NCI-H1436 (cell line): Measurements from ENCODE around the gene TAF3.
"Not testable (repeated sequence)": the region's sequence is repeated elsewhere in the genome, so short reads cannot be mapped to it uniquely, and the experiment has no call there.

ENCODE experiments used
- DNase-seq: peaks from one replicate; lab custom pipeline; 2025; lab: John Stamatoyannopoulos, UW

Gene TAF3

DNA sequence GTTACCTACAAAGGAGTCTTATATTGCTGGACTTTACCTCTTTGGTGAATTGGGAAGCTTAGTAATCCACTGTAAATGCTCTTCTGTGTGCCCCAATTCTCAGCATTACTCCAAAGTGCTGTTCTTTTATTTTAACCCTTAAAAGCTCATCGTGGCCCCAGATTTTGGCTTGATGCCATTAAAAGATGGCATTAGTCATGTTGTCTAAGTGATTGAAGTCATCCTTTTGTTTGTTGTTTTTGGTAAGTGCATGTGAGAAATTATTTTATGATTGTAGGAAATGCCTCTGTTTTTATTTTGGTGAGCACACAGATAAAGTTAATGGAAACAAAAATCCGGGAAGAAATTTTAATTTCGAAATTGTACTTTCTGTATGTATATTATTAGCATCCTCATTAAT is 153.6 kb downstream of the TAF3 start:
- DNase-seq: no peak

DNA sequence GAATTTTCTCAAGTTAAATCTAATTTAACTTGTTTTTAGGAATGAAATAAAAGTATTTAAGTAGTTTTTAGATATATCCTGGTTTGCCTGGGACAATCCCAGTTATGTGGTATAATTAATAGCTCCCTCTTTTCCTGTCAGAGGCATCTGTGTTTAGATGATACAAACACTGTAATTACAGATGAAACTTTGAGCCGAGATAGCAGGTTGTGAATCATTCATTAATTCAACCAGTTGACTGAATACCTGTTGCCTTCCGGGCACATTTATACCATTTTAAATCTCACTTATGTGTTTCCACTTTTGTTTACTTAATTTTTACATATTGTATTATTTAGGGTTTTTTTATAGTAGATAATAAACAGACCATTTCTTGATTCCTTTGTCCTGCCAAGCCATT is 154.1 kb downstream of the TAF3 start:
- DNase-seq: no peak

DNA sequence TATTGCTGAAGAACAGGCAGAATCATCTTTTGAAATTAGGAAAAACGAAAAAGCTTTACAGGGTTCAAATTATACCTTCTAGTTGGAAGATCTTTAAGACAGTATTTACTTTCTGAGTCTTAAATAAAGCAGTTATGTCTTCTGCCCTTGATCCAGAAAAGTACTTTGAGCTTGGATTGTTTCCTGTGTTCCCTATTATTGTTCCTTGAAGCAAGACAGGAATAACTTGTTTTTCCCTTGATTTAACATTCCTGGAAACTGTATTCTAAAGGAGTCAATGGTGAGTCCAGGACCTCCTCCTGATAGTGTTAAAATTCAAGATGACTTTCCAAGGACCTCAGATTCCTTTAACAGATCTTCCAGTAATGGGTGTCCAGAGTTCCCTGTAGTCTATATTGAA is 161.9 kb downstream of the TAF3 start:
- DNase-seq: no peak

DNA sequence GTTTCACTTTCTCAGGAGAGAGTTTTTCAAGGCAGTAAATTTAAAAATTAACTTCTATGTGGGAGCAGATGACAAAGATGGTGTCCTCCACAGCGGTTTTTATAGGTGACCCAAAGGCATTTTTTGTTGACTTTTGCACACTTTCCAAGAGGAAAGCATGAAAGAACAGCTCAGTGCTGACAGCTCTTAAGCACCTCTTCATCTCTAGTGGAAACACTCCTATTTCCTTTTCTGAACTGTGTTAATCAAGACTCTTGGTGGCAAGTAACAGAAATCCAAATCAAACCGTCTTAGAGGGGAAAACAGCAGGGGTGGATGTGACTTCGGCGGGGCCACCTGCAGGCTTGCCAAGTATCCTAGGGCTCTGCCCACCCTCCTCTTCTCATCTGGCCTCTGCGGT is 164.4 kb downstream of the TAF3 start:
- DNase-seq: no peak

DNA sequence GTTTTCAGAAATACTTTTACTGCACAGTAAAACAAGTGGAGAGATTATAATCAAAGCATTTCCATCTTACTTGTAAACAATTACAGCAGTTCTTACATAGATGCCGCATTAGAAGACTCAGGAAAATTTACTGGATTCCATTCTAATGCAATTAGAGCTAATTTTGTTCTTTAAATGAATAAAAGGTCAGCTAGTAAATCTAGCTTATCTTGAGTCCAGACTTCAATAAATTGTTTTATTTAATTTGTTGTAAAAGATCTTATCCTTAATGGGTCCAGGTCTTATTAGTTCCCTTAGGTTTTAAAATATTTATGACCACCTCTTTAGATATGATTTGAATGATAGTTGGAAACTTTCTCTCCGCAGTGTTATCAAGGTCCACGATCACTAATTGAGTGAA is 166.0 kb downstream of the TAF3 start:
- no peak for DNase-seq

DNA sequence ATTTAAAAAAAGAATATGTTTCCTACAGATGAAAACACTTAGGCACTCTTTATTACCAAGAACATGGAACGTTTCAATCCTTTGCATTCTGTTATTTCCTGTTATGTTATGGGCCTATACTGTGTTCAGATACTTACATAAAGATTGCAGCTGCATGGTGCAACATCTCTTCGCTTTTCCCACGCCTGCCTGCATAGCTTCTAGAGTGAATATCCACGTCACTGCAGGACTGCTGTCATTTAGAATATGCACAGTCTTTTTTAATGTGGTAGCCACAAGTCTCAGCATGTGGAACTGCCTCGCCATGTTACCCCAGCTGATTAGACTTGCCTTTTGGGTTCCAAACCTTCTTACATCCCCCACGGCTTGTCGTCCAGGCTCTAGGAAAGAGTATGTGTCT is 166.6 kb downstream of the TAF3 start:
- no peak for DNase-seq

DNA sequence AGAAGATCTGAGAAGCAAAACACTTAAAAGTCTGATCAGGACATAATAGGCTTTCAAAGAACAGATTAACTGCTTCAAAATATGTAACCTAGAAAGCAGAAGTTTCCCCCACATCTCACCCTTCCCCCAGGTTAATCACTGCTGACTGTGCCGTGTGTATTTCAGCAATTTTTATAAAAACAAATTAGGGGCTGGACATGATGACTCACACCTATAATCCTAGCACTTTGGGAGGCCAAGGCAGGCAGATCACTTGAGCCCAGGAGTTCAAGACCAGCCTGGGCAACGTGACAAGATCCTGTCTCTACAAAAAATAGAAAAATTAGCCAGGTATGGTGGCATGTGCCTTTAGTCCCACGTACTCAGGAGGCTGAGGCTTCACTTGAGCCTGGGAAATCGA is 168.5 kb downstream of the TAF3 start:
- no peak for DNase-seq

DNA sequence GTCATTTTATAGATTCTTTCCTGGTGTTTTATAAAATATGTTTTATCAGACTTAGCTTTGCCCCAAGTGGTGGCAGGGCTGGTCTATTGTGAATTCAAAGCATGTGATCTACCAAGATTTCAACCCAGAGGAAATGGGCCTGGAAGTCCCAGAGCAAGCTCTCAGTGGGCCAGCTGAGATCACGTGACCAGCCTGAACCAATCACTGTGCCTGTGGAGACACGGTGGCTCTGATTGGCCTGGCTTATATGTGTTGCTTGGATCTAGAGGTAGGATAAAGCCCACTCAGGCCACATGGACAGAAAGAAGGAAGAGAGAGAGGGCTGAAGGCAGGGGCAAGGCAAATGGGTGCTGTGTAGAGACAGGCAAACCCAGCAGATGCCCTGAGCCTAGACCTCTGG is 170.7 kb downstream of the TAF3 start:
- DNase-seq: no peak

DNA sequence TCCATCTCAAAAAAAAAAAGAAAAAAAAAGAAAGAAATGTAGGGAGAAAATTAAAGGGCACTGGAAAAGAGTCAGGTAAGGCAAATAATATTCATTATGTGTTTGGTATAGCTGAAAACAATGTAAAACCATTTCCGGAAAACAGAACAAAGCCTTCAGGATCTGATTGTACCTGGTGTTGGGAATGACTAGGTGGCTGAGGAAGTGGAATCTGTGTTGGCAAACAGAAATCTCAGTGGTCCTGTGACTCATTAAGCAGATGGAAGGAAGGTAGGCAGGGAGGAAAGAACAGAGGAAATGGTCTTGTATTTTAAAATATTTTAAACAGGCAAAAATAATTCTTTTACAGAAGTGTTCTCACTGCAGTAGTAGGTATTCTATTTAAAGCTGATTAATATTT is 180.5 kb downstream of the TAF3 start:
- DNase-seq: no peak

DNA sequence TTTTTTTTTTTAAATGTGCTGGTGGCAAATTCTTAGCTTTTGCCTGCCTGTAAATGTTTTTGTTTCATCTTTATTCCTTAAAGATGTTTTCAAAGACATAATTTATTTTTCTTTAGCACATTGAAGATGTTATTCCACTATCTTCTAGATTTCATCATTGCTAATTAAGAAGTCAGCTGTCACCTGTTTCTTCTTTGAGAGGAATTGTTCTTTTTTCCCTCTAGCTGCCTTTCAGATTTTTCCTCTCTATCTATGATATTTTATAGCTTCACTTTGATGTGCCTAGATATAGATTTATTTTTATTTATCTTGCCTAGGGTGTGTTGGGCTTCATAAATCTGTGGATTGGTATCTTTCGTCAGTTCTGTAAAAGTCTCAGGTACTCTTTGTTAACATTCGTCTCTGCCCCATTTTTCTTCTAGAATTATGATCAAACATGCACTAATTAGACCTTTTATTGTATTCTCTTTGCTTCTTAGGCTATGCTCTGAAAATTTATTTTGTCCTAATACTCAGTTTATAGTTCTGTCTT is 186.2 kb downstream of the TAF3 start:
- no peak for DNase-seq

DNA sequence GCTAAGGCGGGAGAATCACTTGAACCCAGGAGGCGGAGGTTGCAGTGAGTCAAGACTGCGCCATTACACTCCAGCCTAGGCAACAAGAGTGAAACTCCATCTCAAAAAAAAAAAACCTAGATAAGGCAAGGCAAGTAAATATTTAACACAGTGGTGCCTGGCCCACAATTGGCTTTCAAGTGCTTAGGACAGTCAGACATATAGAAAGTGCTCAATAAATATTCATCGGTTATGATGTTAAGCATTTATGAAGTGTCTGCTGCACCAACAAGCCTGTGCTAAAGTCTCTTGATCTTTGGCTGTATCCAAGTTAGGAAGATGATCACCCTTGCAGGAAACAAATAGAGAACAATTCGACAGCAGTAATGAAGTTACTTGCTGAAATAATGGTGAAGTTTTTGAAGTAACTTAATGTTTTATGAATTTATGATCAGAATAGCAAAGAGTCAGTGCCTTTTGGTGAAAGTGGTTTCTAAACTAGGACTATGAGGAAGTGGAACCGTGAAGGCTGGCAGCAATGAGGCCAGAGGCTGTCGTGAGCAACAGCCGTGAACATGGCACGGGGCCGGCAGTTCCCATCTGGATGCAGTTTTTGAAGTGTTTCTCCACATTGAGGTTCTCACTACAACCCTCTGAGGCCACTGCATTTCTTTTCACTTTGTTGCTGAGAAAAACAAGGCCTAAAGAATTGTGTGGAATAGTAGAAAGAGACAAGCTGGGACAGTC is 188.1 kb downstream of the TAF3 start:
- no peak for DNase-seq

DNA sequence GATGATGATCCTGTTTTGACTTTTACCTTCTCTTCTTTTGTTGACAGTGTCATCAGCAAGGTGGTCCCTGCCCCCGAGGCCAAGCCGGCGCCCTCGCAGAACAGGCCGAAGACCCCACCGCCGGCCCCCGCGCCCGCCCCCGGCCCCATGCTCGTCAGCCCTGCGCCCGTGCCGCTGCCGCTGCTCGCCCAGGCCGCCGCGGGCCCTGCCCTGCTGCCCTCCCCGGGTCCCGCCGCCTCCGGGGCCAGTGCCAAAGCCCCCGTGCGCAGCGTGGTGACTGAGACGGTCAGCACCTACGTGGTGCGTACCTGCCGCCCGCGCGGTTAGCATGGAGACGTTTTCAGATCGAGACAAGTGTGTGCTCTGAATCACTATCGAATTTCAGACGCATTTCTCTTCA is 190.7 kb downstream of the TAF3 start:
- DNase-seq: no peak

DNA sequence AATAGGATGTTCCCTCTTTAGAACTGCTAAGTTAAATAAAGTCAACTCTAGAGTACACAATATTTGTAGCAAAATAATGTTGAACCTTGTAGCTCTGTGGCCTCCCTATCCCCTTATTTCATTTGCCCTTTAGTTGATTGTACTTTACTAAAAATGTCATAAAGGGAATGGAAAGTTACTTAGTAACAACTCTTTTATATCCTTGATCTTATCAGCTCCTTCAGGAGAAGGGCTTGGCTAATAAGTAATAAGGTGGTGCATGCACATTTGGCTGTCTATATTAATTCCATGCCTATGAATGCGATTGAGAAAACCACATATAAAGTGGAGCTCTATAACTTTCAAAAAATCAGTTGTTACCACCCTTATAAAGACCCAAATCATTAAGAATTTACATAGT is 194.7 kb downstream of the TAF3 start:
- no peak for DNase-seq

DNA sequence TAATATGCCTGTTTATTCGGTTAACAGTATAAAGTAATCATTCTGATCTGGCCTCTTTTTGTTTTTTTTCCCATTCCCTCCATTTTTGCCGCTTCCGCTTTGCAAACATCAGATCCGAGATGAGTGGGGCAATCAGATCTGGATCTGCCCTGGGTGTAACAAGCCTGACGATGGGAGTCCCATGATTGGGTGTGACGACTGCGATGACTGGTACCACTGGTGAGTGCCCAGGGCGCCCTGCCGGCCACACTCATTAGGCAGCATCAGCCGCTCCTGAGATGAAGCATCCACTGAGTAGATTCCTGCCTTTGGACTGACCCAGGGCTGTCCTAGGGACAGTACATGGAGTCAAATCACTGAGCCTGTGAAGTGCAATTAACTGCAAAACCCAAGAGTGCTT is 195.3 kb downstream of the TAF3 start:
- no peak for DNase-seq

DNA sequence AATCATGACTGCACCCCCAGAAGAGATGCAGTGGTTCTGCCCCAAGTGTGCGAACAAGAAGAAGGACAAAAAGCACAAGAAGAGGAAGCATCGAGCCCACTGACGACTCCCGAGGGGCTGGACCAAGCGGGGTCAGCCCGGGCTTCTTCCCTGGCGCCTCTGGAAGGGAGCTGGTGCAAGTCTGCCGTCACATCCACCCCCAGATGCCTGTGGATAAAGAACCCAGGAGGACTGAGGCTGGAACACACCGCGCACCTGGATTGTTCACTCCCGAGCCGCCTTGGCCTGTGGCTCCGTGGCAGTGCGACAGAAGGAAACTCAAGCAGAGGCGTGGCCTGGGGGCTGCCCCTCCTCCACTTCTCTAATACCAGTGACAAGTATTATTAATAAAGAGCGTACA is 196.3 kb downstream of the TAF3 start:
- no peak for DNase-seq

DNA sequence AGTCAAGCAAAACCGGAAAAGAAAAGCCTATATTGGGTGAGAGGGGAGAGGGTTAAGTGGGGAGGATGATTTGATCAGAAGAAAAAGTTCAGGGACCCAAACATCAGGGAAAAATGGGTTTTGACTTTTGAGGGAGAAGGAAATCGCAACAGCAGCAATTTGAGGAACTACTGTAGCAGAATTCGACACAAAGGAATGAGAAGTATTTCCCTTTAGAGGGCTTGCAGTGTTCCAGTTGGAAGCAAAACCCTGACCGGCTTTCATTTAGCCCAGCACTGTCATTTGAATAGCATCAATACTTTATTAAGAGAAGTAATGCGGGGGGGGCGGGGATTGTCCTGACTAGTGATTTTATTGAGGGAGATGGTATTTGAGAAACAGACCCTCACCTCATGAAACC is 199.0 kb downstream of the TAF3 start:
- no peak for DNase-seq

DNA sequence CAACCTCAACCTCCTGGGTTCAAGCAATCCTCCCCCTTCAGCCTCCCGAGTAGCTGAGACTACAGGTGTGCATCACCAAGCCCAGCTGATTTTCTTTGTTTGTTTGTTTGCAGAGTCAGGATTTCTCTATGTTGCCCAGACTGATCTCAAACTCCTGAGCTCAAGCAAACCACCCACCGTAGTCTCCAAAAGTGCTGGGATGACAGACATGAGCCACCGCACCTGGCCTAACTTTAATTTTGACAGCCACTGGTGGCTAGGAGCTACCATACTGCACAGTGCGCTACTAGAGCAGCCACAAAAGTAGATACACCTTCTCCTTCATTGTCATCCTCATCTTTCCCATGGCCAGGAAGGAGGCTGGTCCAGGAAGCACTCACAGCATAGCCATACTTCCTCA is 205.0 kb downstream of the TAF3 start:
- no peak for DNase-seq

DNA sequence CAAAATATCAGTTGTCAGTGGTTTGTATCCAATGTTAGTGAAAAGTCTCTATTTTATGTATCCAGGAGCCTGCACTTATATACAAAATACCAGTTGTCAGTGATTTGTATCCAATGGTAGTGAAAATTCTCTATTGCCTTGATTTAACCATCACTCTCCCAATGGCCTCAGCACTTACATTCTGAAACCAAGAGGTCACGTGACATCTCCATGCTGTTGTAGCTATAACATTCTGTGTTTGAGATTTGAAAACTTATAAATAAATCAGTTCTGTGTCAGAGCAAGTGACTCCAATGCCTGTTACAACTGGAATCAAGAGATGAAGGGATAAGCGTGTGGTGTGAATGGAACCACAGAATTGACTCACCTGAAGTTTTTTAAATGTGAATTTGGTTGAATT is 205.5 kb downstream of the TAF3 start:
- no peak for DNase-seq

DNA sequence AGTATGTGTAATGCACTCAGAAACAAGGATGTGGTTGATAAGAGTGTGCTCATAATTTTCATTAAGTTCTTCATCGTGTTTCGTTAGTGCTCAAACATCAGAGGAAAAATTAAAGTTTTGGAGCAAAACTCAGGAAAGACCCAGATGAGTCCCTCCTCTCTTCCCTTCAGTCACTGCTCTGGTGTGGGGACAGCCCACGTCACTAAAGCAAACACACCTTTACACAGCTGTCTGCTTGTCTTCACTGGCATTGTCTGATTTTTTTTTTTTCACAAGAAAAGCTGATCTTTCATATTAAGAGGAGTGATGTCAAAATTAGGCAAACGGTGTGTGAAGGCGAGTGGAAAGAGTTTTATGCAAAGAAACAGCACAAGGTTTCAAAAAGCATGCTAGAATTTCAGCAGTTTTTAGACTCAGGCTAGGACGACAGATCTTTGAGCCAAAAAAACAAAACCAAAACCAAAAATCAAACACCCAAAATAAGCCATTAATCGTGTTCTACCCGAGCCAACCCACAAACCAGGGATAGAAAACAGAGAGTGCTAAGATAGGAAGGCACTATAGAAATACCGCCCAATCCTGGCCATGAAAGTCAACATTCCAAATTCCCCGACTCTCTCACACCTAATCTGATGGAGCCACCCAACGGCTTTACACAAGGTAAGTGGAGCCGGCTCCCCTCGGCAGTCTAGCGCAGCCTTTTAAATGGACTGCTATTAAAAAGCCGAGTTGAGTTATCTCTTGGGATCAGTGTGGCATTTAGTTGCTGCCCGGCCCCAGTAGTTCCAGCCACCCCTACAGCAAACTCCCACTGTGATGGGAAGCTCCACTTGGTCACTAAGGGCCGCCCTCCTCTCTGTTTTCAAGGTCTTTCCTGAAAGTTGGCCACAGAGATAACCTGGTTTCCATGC is 208.3 kb downstream of the TAF3 start:
- DNase-seq: no peak

DNA sequence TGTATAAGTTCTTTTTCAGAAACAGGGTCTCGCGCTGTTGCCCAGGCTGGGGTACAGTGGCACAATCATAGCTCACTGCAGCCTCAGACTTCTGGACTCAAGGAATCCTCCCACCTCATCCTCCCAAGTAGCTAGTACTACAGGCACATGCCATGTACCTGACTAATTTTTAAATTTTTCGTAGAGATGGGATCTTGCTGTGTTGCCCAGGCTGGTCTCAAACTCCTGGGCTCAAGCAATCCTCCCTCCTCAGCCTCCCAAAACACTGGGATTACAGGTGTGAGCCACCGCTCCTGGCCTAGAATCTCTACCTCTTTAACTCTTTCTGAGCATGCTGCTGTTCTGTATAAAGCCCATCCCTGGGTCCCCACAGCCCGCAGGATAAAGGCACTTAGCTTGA is 212.9 kb downstream of the TAF3 start:
- not testable (repeated sequence) for DNase-seq

DNA sequence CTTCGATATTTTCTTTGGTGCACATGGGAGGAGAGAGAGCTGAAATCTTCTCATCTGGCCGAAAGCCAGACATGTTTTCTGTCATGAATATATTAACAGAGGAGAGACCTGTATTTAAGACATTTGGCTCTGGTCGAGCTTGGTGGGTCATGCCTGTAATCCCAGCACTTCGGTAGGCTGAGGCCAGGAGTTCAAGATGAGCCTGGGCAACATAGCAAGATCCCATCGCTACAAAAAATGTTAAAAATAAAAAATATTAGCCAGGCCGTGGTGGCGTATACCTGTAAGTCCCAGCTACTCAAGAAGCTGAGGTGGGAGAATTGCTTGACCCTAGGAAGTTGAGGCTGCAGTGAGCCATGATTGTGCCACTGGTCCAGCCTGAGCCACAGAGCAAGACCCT is 214.3 kb downstream of the TAF3 start:
- DNase-seq: no peak

DNA sequence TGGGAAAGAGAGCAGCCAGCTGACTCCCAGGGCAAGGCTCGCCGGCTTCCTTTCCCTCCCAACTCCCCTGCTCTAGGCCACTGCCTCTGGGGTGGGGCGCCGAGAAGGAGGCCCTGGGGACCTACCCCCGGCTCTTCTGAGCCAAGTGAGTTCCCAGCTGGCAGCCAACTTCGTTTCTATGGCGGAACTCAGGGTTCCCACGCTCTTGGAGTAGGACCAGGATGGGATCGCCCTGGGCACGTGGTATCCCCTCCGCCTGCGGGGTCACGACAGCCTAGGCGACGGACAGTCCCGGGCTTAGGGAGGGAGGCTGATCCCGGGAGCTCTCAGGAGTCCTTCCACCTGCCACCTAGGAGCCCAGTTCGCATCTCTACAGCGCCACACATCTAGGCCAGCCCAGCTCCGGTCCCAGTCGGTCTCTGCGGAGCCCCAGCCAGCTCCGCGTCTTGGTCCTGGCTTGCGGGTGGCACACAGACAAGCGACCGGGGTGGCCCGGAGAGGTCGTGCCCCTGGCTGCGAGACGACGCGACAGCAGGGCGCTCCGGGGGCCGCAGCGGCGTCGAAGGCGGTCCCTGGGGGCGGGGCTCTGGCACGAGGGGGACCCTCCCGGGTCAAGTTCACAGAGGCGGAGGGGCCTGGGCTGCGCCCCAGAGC is 215.6 kb downstream of the TAF3 start:
- no peak for DNase-seq

DNA sequence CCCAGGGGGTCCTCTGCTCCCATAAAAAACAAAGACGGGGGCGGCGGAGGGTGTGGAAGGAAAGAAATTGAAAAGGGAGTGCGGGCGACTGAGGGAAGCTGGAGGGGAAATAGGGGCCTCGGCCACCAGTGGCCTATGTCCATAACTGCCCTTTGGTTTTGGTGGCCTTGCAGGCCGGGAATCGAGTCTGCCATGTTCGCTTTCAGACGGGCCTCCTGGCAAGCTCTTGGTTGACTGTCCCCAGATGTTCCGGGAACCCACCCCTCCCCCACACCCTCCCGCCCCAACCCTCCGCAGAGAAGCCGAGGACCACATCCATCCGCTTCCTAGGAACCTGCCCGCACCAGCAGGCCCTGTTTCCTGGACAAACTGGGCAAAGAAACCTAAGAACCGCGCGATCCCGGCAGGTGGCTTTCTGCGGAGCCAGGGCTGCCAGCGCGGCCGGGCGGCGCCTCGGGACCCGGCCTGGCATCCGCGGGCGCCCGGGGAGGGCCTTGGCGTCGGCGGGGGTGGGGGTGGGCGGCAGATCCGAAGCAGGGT is 216.2 kb downstream of the TAF3 start:
- DNase-seq: no peak
